Pulmonary artery endothelial cell (primary cell): ENCODE results near the gene CYYR1. TPM values are rescaled to one million over a fixed set of nuclear protein-coding genes. Genes with fewer than 3 reads are reported as not detected.

Source experiments
- DNase-seq: peaks from one replicate; pipeline ENCODE4 v3.0.0-alpha.2; 2011; ENCODE audit warnings: low read depth, low spot score
- total RNA-seq: library from RNA; depleted of rRNA; stranded (reverse); fragments of >200 nt; gene quantifications from 2 replicates; pipeline ENCODE4 v1.2.3, GENCODE V29; 2014

The CYYR1 gene
- total RNA-seq, 1 donor from 2014 or later, result 2.4 TPM

DNA sequence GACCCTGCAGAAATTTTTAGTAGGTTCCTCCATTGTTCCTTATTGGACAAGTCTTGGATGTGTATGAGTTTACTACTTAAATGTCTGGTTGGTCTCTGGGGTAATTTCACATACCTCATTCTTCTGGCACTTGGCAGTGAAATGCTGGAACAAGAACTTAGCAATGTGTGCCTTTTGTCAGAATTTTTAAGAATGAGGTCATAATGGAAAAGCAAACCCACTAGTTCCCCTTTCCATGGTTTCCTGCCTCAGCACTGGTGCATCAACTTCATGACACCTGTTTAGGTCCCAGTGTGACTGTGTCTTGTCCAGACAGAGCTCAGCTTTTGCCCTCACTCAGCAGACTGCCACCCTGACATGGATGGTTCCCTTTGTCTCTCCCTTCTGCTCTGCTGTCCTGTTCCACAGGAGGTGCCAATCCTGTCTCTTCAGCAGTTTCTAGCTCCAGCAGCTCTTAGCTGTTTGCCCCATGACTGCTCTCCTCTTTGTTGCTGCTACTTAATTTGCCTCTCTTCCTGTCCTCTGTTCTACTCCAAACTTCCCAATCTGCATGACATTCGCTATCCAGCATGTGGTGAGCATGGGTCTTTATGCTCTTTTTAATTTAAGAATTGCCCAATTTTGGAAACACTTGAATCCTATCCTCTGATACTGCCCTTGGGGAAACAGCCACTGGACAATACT lies 135.6 kb downstream of the CYYR1 start:
- DNase-seq, result no peak

- no peak for DNase-seq
Observed at GRCh38 chr21:26433386-26433785, 139.7 kb downstream of the CYYR1 start.

GRCh38 chr21:26432410-26432809 lies 140.7 kb downstream of the CYYR1 start:
- no peak for DNase-seq

DNA sequence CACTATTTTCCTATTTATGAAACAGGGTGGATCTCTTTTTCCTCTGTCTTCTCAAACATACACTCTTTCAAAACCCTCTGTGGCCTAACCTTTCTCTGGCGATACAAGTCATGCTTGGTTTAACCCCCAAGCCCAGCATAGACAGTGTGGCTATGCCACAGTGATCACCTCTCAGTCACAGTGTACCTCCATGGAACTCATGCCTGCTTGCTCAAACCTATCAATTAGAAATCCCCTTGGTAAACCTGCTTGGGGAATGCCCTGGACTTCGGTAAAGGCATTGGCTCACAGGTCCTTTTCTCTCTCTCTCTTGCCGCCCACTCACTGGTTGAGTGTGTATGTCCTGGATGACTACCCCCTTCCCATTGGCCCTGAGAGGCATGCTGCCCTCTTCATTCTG lies 147.5 kb downstream of the CYYR1 start:
- no peak for DNase-seq

DNA sequence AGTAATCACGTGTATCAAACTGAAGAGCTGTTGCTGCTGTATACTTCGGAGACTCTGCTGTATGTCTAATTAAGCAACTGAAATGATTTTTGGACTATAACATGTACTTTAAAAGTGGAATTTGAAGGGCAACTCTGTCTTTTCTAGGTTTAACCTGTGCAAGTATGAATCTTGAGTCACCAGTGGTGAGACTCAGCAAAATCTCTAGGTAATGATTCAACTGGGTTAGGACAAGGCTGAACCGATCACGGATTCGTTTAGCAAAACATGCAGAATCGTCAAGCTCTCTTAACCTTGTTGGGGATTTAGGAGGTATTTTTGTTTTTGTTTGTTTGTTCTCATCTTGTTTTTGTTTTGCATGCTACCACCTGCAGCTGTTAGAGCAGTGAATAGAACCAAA lies 149.6 kb downstream of the CYYR1 start:
- no peak for DNase-seq

DNA sequence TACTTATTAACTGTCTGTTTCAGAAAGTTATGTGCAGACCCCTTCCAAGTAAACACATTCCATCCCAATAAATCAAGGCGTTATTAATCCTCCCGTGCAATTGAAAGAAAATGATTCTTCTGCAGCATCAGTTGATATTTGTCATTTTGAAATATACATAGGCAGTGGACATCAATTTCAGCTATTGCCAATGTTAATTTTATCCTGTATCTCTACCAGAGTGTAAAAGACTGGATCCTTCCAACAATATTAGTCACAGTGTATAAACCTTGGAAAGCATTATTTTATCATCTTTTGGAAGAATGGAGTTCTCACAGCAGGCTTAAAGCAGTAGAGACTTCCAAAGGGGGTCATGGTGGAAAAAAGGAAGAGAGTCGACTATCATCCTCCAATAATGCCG lies 150.4 kb downstream of the CYYR1 start:
- no peak for DNase-seq

- no peak for DNase-seq
Observed at GRCh38 chr21:26422138-26422537, 150.9 kb downstream of the CYYR1 start.

GRCh38 chr21:26421724-26422123 lies 151.4 kb downstream of the CYYR1 start:
- no peak for DNase-seq
